Epidermal melanocyte (primary cell): ENCODE data around the gene ZNF644.
A peak's percentile ranks its signal among the peaks of the same experiment; 100 is the strongest.

ENCODE experiments used
- DNase-seq: peaks from one replicate; pipeline ENCODE4 v3.0.0; 2011; ENCODE audit warnings: low spot score; ENCODE audit not compliant: insufficient read length

ZNF644 gene

DNA sequence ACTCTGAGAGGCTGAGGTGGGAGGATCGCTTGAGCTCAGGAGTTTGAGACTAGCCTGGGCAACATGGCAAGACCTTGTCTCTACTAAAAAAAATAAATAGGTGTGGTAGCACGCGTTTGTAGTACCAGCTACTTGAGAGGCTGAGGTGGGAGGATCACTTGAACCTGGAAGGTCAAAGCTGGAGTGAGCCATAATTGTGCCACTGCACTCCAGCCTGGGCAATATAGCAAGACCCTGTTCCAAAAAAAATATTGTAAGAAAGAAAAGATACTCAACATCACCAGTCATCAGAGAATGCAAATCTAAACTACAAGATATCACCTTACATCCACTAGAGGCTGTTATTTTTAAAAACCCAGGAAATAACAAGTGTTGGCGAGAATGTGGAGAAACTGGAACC, 32.5 kb downstream of the ZNF644 start:
- no peak for DNase-seq

DNA sequence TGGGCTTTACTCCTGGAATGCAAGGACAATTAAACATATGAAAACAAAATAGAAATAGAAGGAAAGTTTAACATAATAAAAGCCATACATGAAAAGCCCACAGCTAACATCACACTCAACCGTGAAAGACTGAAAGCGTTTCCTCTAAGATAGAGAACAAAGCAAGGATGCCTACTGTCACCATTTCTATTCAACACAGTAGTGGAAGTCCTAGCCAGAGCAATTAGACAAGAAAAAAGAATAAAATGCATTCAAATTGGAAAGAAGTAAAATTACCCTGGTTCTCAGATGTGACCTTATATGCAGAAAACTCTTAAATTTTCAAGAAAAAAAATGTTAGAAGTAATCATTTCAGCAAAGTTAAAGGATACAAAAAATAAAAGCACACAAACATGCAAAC, 34.0 kb downstream of the ZNF644 start:
- no peak for DNase-seq

DNA sequence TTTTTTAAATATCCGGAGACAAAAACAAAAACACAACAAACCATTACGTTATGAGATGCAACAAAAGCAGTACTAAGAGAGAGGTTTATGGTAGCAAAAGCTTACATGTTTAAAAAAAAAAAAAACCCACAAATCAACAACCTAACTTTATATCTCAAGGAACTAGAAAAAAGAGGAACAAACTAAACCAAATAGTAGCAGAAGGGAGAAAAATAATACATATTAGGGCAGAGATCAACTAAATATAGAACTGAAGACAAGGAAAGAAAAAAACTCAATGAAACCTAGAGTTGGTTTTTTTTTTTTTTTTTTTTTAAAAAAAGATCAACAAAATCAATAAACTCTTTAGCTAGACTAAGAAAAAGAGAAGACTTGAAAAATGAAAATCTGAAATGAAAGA, 34.9 kb downstream of the ZNF644 start:
- no peak for DNase-seq

- DNase-seq = no peak
Observed at GRCh38 chr1:90977522-90977921, 44.3 kb downstream of the ZNF644 start.

DNA sequence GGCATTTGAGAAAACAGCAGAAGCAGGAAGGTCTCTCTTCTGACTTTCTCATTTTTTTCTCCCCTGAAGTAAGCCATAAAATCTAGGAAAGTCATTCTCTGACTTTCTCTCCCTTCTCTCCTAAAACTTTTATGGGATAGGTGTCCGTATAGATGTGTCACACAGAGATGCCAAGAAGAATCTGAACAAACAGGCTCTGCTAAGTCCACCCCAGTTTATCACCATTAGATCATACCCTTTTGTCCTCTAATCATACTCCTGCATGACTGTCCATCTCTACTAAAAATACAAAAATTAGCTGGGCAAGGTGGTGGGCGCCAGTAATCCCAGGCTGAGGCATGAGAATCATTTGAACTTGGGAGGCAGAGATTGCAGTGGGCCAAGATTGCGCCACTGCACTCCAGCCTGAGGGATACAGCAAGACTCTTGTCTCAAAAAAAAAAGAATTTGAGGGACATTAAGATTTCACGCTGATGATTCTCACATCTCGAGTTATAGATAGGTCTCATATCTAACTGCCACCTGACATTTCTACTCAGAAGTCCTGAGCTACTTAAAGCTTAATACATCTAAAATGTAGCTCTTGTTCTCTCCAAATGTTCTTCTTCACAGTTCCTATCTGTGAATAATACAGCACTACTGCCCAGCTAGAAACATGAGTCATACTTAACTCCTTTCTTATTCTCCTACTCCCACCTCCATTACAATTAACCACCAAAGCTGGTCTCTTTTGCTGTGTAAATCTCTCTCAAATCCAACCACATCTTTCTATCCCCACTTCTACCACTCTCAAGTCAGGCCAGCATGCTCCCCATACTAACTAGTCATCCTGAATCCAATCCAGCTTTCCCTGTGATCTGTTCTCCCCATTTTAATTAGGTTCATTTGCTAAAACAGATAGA, 47.7 kb downstream of the ZNF644 start:
- DNase-seq = no peak

DNA sequence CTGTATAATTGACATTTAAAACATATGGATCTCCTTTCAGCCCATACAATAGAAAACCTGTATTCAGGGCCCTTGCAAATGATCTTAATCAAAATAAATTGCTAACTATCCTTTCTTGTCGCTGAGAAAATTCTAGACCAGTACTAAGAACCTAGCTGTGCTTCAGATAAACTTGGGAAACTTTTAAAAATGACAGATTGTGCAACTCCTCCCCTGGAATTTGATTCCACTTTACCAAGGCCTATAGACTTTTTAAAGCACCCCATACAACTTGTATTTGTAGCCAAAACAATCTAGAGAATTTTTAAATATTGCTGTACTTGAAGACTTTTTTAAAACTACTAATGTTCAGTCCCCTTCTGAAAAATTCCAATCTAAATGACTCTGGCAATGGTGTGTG, 51.6 kb downstream of the ZNF644 start:
- no peak for DNase-seq

- no peak for DNase-seq
Observed at GRCh38 chr1:90969241-90969640, 52.6 kb downstream of the ZNF644 start.

- DNase-seq = no peak
Observed at GRCh38 chr1:90964444-90965035, 57.3 kb downstream of the ZNF644 start.

GRCh38 chr1:90963651-90964050, 58.2 kb downstream of the ZNF644 start:
- DNase-seq = no peak

DNA sequence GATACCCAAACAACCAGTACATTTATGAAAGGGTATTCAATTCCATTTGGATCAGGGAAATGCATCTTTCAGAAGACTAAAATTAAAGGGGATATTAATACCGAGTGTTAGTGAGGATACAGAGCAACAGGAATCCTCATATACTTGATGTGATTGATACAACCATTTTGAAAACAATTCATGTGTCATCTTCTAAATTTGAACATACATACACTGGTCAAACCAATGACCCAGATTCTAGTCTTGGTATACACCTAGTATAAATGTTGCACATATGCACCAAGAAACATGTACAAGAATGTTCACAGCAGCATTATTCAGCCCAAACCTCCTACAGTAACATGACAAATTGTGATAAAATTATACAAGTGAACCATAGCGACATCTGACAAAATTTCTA, 58.6 kb downstream of the ZNF644 start:
- no peak for DNase-seq

GRCh38 chr1:90959352-90960206, 62.3 kb downstream of the ZNF644 start:
- DNase-seq = no peak

GRCh38 chr1:90957497-90957896, 64.3 kb downstream of the ZNF644 start:
- DNase-seq = no peak

DNA sequence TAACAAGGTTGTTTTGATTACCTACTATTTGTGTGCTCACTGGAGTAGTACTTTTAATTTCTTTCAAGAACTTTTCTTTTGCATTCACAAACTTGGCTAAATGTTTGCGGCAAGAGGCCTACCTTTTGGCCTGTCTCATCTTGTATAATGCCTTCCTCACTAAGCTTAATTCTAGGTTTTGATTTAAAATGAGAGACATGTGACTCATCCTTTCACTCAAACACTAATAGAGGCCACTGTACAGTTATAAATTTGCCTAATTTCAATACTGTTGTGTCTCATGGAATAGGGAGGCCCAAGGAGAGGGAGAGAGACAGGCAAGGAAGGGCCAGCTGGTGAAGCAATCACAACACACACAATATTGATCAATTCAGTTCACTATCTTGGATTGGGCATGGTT, 66.1 kb downstream of the ZNF644 start:
- no peak for DNase-seq

DNA sequence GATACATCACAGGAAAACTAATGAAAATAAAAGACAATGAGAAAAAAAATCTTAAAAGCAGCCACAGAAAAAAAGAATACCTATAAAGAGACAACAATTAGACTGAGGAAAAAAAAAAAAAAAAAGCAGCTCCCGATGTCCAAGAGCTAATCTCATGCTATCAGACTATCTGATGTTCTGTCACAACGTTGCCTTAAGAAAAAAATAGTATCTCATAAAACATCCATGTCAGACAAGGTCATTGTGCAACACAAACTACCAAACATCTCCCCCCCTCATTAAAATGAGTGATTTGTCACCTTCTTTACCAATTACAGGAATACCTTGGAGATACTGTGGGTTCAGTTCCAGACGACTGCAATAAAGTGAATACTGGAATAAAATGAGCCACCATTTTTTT, 68.9 kb downstream of the ZNF644 start:
- DNase-seq = no peak

DNA sequence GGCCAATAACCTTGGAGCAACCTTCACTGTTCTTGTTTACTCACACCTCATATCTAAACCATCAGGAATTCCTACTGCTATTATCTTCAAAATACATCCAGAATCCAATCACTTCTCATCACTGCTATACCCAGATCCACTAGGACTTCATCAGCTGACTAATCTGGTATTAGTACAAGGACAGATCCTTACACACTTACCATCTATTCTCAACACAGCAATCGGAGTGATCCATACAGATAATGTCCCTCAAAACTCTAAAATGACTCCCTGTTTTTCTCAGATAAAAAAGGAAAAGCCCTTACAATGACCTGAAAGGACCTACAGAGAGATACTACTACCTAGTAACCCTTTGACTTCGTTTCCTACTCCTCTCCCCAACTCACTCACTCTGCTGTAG, 70.8 kb downstream of the ZNF644 start:
- no peak for DNase-seq

- no peak for DNase-seq
Observed at GRCh38 chr1:90948301-90948700, 73.5 kb downstream of the ZNF644 start.

DNA sequence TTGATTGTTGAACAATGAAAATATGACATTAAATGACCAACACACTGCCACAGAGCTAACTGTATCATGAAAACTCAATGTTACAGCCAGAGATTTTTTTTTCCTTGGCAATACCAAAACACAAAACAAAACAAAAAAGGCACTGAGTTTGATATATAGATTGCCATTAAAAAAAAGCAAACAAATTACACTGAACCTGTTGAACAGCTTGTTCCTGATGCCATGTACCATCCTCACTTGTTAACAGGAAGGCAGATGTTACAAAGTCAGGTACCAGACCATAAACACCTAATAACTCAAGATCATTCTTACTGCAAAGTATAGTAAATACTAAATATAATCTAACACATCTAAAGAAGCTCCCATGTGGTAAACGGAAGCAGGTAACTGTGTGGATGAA, 75.2 kb downstream of the ZNF644 start:
- DNase-seq = no peak

DNA sequence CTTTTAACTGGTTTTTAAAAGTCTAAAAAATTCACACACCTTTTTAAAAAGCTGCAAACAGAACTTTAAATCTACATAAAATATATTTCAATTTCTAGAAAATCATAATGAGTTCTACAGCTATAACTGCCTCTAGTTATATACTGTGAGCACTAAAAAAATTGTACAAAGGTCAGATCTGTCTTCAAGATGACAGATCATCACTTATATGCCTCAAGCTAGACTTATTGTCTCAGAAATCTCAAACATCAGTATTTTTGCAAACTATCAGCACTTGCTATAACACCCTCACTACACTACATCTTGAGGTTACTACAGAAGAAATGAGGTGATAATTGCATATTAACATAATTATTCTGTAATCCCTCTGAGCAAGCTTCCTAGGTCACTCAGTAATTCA, 76.5 kb downstream of the ZNF644 start:
- DNase-seq = no peak

DNA sequence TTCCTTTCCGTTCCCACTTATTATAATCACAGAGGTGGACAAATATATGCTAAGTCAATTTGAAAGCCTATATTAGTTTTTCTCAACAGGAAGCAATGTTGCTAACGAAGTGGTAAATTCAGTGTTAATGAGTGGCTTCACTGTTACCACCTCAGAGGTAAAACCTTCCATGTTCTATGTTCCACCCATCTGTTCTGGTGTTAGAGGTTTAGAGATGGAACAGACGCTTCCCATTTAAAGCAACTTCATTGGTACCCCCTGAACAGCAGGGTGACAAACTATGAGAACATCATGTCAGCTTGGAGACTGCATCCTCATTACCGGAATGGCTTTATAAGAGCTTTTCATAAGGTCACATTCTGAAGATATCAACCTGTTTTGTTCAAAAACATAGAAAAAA, 77.9 kb downstream of the ZNF644 start:
- DNase-seq = no peak

DNA sequence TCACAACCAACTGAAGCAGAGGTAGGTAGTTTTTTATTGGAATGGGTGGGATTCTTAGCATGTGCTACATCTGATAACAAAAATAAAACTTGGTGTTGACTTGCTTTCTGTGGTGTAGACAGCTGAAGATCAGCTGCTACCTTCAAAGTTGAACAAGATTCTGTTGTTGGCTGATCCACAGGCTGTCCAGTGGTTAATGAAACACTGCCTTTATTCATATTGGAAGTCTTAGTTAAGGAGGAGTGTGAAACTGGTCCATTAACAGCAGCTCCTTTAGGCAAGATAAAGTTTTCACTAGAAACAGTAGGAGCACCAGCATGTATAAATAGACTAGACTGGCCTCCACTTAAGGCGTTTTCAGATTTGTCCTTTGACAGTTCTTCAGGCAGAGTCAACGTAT, 81.1 kb downstream of the ZNF644 start:
- peak; percentile 22 for DNase-seq

- no peak for DNase-seq
Observed at GRCh38 chr1:90936731-90937130, 85.1 kb downstream of the ZNF644 start.

- DNase-seq = no peak
Observed at GRCh38 chr1:90936061-90936460, 85.8 kb downstream of the ZNF644 start.
